Mesendoderm (in vitro differentiated cells): ENCODE results near the gene EYS.
"Not testable (repeated sequence)": the region's sequence is repeated elsewhere in the genome, so short reads cannot be mapped to it uniquely, and the experiment has no call there.

Experiments
- DNase-seq: peaks from one replicate; pipeline ENCODE4 v3.0.0; 2013
- H2AK5ac ChIP-seq: 2 replicates; pipeline ENCODE4 v1.6.1; 2013; ENCODE audit warnings: low read length, inconsistent platforms
- H2BK120ac ChIP-seq: 2 replicates; pipeline ENCODE4 v1.6.1; 2013; ENCODE audit warnings: low read depth, mild to moderate bottlenecking, low read length, moderate library complexity, mixed read lengths
- H2BK15ac ChIP-seq: replicated peaks from 2 replicates; pipeline ENCODE4 v1.6.1; 2013; ENCODE audit warnings: low read depth, mild to moderate bottlenecking, moderate library complexity
- H2BK5ac ChIP-seq: 2 replicates; pipeline ENCODE4 v1.6.1; 2013; ENCODE audit warnings: low read length, inconsistent platforms
- H3K18ac ChIP-seq: 2 replicates; pipeline ENCODE4 v1.6.1; 2013; ENCODE audit warnings: mild to moderate bottlenecking, low read length, mixed read lengths
- H3K23ac ChIP-seq: one replicate; pipeline ENCODE4 v1.6.1; 2013; ENCODE audit warnings: low read length
- H3K27ac ChIP-seq: 2 replicates; pipeline ENCODE4 v1.5.1; 2013; ENCODE audit warnings: low read depth, mild to moderate bottlenecking, inconsistent platforms, low read length, moderate library complexity
- H3K27me3 ChIP-seq: 2 replicates; pipeline ENCODE4 v1.6.1; 2013; ENCODE audit warnings: low read length, control low read depth, mild to moderate bottlenecking, inconsistent platforms; ENCODE audit not compliant: insufficient read depth, poor library complexity
- H3K36me3 ChIP-seq: 2 replicates; pipeline ENCODE4 v1.6.1; 2013; ENCODE audit warnings: low read length, inconsistent platforms; ENCODE audit not compliant: control insufficient read depth, insufficient read depth
- H3K4ac ChIP-seq: one replicate; pipeline ENCODE4 v1.6.1; 2013; ENCODE audit warnings: low read depth, mild to moderate bottlenecking, low read length, moderate library complexity
- H3K4me1 ChIP-seq: 2 replicates; pipeline ENCODE4 v1.6.1; 2013; ENCODE audit warnings: low read depth, low read length, inconsistent platforms; ENCODE audit not compliant: control insufficient read depth
- H3K4me2 ChIP-seq: 2 replicates; pipeline ENCODE4 v1.6.1; 2013; ENCODE audit warnings: low read length
- H3K4me3 ChIP-seq: 2 replicates; pipeline ENCODE4 v1.5.1; 2013; ENCODE audit warnings: mild to moderate bottlenecking, low read length
- H3K56ac ChIP-seq: one replicate; pipeline ENCODE4 v1.6.1; 2013; ENCODE audit warnings: low read length
- H3K79me1 ChIP-seq: 2 replicates; pipeline ENCODE4 v1.6.1; 2013; ENCODE audit warnings: low read length, inconsistent platforms
- H3K79me2 ChIP-seq: 2 replicates; pipeline ENCODE4 v1.6.1; 2013; ENCODE audit warnings: mild to moderate bottlenecking, low read length; ENCODE audit not compliant: control insufficient read depth, insufficient read depth
- H3K9ac ChIP-seq: 2 replicates; pipeline ENCODE4 v1.6.1; 2013; ENCODE audit warnings: low read length, inconsistent platforms
- H4K5ac ChIP-seq: one replicate; pipeline ENCODE4 v1.6.1; 2013; ENCODE audit warnings: low read length
- H4K8ac ChIP-seq: one replicate; pipeline ENCODE4 v1.6.1; 2013; ENCODE audit warnings: low read depth, mild to moderate bottlenecking, control low read depth, low read length, moderate library complexity
- WGBS: extraction: QIAGEN DNeasy Blood & Tissue Kit; methylation state at CpG from one replicate; pipeline ENCODE4 v1.1.7; 2013; ENCODE audit warnings: low lambda C conversion rate, missing lambda C conversion rate; ENCODE audit not compliant: insufficient coverage; ENCODE audit errors: extremely low coverage; 5-methylcytosine and 5-hydroxymethylcytosine counted together

The EYS gene

GRCh38 chr6:65627434-65627999 is 79.5 kb downstream of the EYS start:
- WGBS = no CpG with 5 or more reads among the region's 35 CpGs
- H2BK120ac ChIP-seq, H4K8ac ChIP-seq, H3K23ac ChIP-seq, H3K4me1 ChIP-seq, H3K36me3 ChIP-seq, H3K4me2 ChIP-seq, H3K27me3 ChIP-seq, H3K9ac ChIP-seq, H3K27ac ChIP-seq, H3K18ac ChIP-seq, H3K56ac ChIP-seq, H2AK5ac ChIP-seq, H3K79me2 ChIP-seq, H2BK5ac ChIP-seq, H3K4ac ChIP-seq, DNase-seq, H3K79me1 ChIP-seq, H2BK15ac ChIP-seq, H3K4me3 ChIP-seq, H4K5ac ChIP-seq: not testable (repeated sequence)

- Histone ChIP-seq H3K9ac (no peak overlapping the region), H2BK120ac (no peak overlapping the region), H3K36me3 (no peaks in the 10 kb centered on the region), H2AK5ac (no peak overlapping the region), H4K8ac (no peak overlapping the region), H2BK15ac (no peak overlapping the region), H3K27ac (no peak overlapping the region), H4K5ac (no peak overlapping the region), H3K4me2 (no peak overlapping the region), H3K27me3 (no peaks in the 10 kb centered on the region), H3K4ac (no peak overlapping the region), H3K56ac (no peak overlapping the region), H3K79me2 (no peaks in the 10 kb centered on the region), H3K4me1 (no peaks in the 10 kb centered on the region), H3K23ac (no peak overlapping the region), H3K4me3 (no peak overlapping the region), H3K18ac (no peak overlapping the region), H3K79me1 (no peaks in the 10 kb centered on the region), H2BK5ac (no peak overlapping the region)
- WGBS = no CpG with 5 or more reads among the region's 5 CpGs
- DNase-seq = no peak
Measured at GRCh38 chr6:65627015-65627414, 80.0 kb downstream of the EYS start.

GRCh38 chr6:65623566-65623965 is 83.5 kb downstream of the EYS start:
- Histone ChIP-seq H3K56ac (no peak overlapping the region), H3K79me2 (no peaks in the 10 kb centered on the region), H2BK5ac (no peak overlapping the region), H3K4me3 (no peak overlapping the region), H2BK120ac (no peak overlapping the region), H4K8ac (no peak overlapping the region), H3K27ac (no peak overlapping the region), H4K5ac (no peak overlapping the region), H3K4ac (no peak overlapping the region), H3K79me1 (no peaks in the 10 kb centered on the region), H3K18ac (no peak overlapping the region), H2AK5ac (no peak overlapping the region), H3K9ac (no peak overlapping the region), H3K4me2 (no peak overlapping the region), H3K4me1 (no peaks in the 10 kb centered on the region), H3K23ac (no peak overlapping the region), H3K36me3 (no peaks in the 10 kb centered on the region), H3K27me3 (no peaks in the 10 kb centered on the region), H2BK15ac (no peak overlapping the region)
- no CpG with 5 or more reads among the region's 2 CpGs for WGBS
- no peak for DNase-seq

- H2BK15ac ChIP-seq = no peak overlapping the region
- no peak overlapping the region for H2BK120ac ChIP-seq
- no peak overlapping the region for H3K23ac ChIP-seq
- DNase-seq = no peak
- no peak overlapping the region for H2BK5ac ChIP-seq
- no peak overlapping the region for H3K18ac ChIP-seq
- H3K79me2 ChIP-seq = no peaks in the 10 kb centered on the region
- no peaks in the 10 kb centered on the region for H3K36me3 ChIP-seq
- H3K4me2 ChIP-seq = no peak overlapping the region
- H3K27me3 ChIP-seq = no peaks in the 10 kb centered on the region
- no peak overlapping the region for H3K9ac ChIP-seq
- H3K4me3 ChIP-seq = no peak overlapping the region
- H3K4me1 ChIP-seq = no peaks in the 10 kb centered on the region
- no peak overlapping the region for H3K56ac ChIP-seq
- H3K79me1 ChIP-seq = no peaks in the 10 kb centered on the region
- H4K8ac ChIP-seq = no peak overlapping the region
- WGBS = no CpG with 5 or more reads among the region's 2 CpGs
- H3K27ac ChIP-seq = no peak overlapping the region
- H4K5ac ChIP-seq = no peak overlapping the region
- H3K4ac ChIP-seq = no peak overlapping the region
- no peak overlapping the region for H2AK5ac ChIP-seq
Measured at GRCh38 chr6:65610746-65611145, 96.3 kb downstream of the EYS start.

GRCh38 chr6:65595540-65595939 is 111.5 kb downstream of the EYS start:
- no peak overlapping the region for H2BK5ac ChIP-seq
- no peak overlapping the region for H4K8ac ChIP-seq
- no peak overlapping the region for H2BK15ac ChIP-seq
- H3K27me3 ChIP-seq = no peaks in the 10 kb centered on the region
- H3K4ac ChIP-seq = no peak overlapping the region
- no peaks in the 10 kb centered on the region for H3K79me1 ChIP-seq
- no peak overlapping the region for H3K18ac ChIP-seq
- no CpG with 5 or more reads among the region's 4 CpGs for WGBS
- H3K9ac ChIP-seq = no peak overlapping the region
- H3K4me2 ChIP-seq = no peak overlapping the region
- H3K56ac ChIP-seq = no peak overlapping the region
- no peaks in the 10 kb centered on the region for H3K36me3 ChIP-seq
- no peak overlapping the region for H3K4me3 ChIP-seq
- no peaks in the 10 kb centered on the region for H3K4me1 ChIP-seq
- no peak overlapping the region for H2BK120ac ChIP-seq
- no peak overlapping the region for H4K5ac ChIP-seq
- DNase-seq = no peak
- H2AK5ac ChIP-seq = no peak overlapping the region
- no peaks in the 10 kb centered on the region for H3K79me2 ChIP-seq
- H3K27ac ChIP-seq = no peak overlapping the region
- no peak overlapping the region for H3K23ac ChIP-seq

GRCh38 chr6:65570340-65570739 is 136.7 kb downstream of the EYS start:
- peak overlapping the region; percentile 74 for H2BK15ac ChIP-seq
- no peak overlapping the region for H3K23ac ChIP-seq
- H3K9ac ChIP-seq = no peak overlapping the region
- H2AK5ac ChIP-seq = no peak overlapping the region
- no CpG with 5 or more reads among the region's 1 CpG for WGBS
- DNase-seq = peak; percentile 80
- H4K8ac ChIP-seq = no peak overlapping the region
- H3K27ac ChIP-seq = no peak overlapping the region
- no peak overlapping the region for H2BK5ac ChIP-seq
- no peak overlapping the region for H3K4me3 ChIP-seq
- no peaks in the 10 kb centered on the region for H3K79me2 ChIP-seq
- H3K4me1 ChIP-seq = peaks cover 8% of the 10 kb centered on the region
- H3K56ac ChIP-seq = no peak overlapping the region
- no peak overlapping the region for H3K4me2 ChIP-seq
- no peaks in the 10 kb centered on the region for H3K79me1 ChIP-seq
- H3K18ac ChIP-seq = no peak overlapping the region
- no peaks in the 10 kb centered on the region for H3K36me3 ChIP-seq
- no peak overlapping the region for H2BK120ac ChIP-seq
- no peak overlapping the region for H4K5ac ChIP-seq
- no peak overlapping the region for H3K4ac ChIP-seq
- H3K27me3 ChIP-seq = no peaks in the 10 kb centered on the region
